Upper lobe of left lung (tissue), 4 donors: ENCODE results near the gene ADSL.

ENCODE experiments used
- CTCF ChIP-seq, 6 experiments: fragments of 450-650 bp in 4 of 6; fragments of 200-600 bp in 2 of 6; sonication (generic) in 2 of 6; IDR thresholded peaks; one replicate each; pipeline ENCODE4 v1.5.1; 2016 to 2019; ENCODE audit warnings: antibody characterized with exemption in 6 of 6
- POLR2A ChIP-seq, 4 donors: fragments of 450-650 bp; IDR thresholded peaks; one replicate each; pipeline ENCODE4 v1.5.1; 2016 to 2017; ENCODE audit warnings: antibody characterized with exemption in 4 of 4, mild to moderate bottlenecking in 2 of 4
- POLR2AphosphoS5 ChIP-seq, 2 donors: sonication (generic); formaldehyde crosslinking; IDR thresholded peaks; one replicate each; pipeline ENCODE4 v1.5.1; 2017; ENCODE audit warnings: antibody characterized with exemption in 2 of 2

GRCh38 chr22:40310768-40311120 is 35.6 kb upstream of the ADSL start:
- no peak for TF ChIP-seq POLR2A (IDR thresholded peaks at IDR 0.05)
- TF ChIP-seq CTCF (IDR thresholded peaks at IDR 0.05): no peak
- no peak for TF ChIP-seq POLR2AphosphoS5 (IDR thresholded peaks at IDR 0.05)
